Thyroid gland (tissue), 4 donors: ENCODE data around the gene SLC25A1. TPM values are rescaled to one million over a fixed set of nuclear protein-coding genes. Genes with fewer than 3 reads are reported as not detected.

Experiments used
- DNase-seq, 2 donors: peaks; one replicate each; pipeline ENCODE4 v3.0.0-alpha.2; 2019
- H3K27ac ChIP-seq, 3 donors: fragments of 200-600 bp; sonication (generic); 1 replicate in 2 of 3; 2 replicates in 1 of 3; pipeline ENCODE4 v1.5.1; 2016 to 2019; ENCODE audit warnings: mild to moderate bottlenecking in 1 of 3, moderate library complexity in 1 of 3
- H3K27me3 ChIP-seq: fragments of 200-600 bp; sonication (generic); one replicate; pipeline ENCODE4 v1.5.1; 2019
- H3K36me3 ChIP-seq, 2 donors: fragments of 200-600 bp; sonication (generic); one replicate each; pipeline ENCODE4 v1.5.1; 2016 to 2019
- H3K4me1 ChIP-seq, 2 donors: fragments of 200-600 bp; sonication (generic); one replicate each; pipeline ENCODE4 v1.5.1; 2017 to 2019
- H3K4me3 ChIP-seq, 3 donors: fragments of 200-600 bp; sonication (generic); replicated peaks in 1 of 3; 1 replicate in 2 of 3; 2 replicates in 1 of 3; pipeline ENCODE4 v1.5.1; 2016; ENCODE audit warnings: mild to moderate bottlenecking in 1 of 3
- H3K9me3 ChIP-seq: fragments of 200-600 bp; sonication (generic); one replicate; pipeline ENCODE4 v1.5.1; 2017
- POLR2A ChIP-seq, 2 donors: fragments of 450-650 bp; IDR thresholded peaks; one replicate each; pipeline ENCODE4 v1.6.1; 2017; ENCODE audit warnings: antibody characterized with exemption in 2 of 2, mild to moderate bottlenecking in 2 of 2, moderate library complexity in 1 of 2
- WGBS, 2 donors: methylation state at CpG; one replicate each; pipeline ENCODE4 v1.1.5; 2017; 5-methylcytosine and 5-hydroxymethylcytosine counted together
- intact Hi-C: fragments of 100-400 bp; cut with DNase I; formaldehyde crosslinking; loops from one replicate; pipeline ENCODE4 v1.15.1; 2023
- total RNA-seq, 4 donors: library from RNA; depleted of rRNA; stranded (reverse); fragments of >200 nt; gene quantifications; one replicate each; pipeline ENCODE4 v1.2.3, GENCODE V29; 2016
- TF ChIP-seq, protein P1 (sequence below), 6 experiments: fragments of 200-600 bp in 3 of 6; fragments of 450-650 bp in 3 of 6; sonication (generic) in 3 of 6; IDR thresholded peaks; one replicate each; pipeline ENCODE4 v1.5.1; 2016 to 2019; ENCODE audit warnings: antibody characterized with exemption in 6 of 6, mild to moderate bottlenecking in 2 of 6, inconsistent platforms in 1 of 6, moderate library complexity in 1 of 6

SLC25A1 gene
- total RNA-seq, 4 donors from 2014 or later = 38.7 to 79.9 (median 62.1) TPM

DNA sequence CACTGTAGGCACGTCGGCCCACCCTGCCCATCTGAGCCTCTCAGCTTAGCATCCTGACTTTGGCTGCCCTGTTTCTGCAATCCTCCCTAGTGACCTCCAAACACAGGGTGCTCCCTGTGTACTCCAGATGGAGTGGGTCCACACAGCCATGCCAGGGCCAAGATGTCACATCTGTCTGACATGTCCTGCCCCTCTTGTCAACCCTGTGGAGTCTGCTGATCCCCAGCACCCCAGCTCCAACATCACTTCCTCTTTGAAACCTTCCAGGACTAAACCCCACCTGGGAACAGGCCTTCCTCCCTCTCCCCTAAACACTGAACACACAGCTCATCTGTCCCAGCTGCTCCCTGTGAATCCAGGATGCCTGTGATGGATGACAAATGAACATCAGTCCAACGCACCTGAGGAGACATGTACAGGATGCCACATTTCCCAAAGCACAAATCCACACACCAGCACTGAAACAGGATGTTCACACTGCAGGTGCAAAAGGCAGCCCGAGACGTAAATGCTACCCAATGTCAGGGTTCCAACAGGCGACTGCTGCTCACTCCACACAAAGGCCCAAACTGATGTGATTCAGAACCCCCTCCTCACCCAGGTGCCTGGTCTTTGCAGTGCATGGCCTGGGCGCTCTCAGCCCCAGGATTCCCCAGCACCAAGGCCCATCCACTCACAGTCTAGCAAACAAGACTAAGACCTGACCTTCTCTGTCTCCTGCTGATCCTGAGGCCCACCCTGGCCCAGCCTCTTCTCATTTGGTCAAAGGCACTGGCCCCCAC is 49.4 kb downstream of the SLC25A1 start:
- Histone ChIP-seq H3K4me1 (no peaks in the 10 kb centered on the region), H3K36me3 (peaks cover 6 to 7% of the 10 kb centered on the region in 2 donors), H3K4me3 (no peak overlapping the region), H3K27ac (no peak overlapping the region), H3K9me3 (no peaks in the 10 kb centered on the region), H3K27me3 (no peaks in the 10 kb centered on the region)
- 87 to 88% methylated on average over 6 to 7 of the region's 7 CpGs for WGBS, 2 donors
- no peak for TF ChIP-seq POLR2A (IDR thresholded peaks at IDR 0.05)
- TF ChIP-seq, protein P1, sequence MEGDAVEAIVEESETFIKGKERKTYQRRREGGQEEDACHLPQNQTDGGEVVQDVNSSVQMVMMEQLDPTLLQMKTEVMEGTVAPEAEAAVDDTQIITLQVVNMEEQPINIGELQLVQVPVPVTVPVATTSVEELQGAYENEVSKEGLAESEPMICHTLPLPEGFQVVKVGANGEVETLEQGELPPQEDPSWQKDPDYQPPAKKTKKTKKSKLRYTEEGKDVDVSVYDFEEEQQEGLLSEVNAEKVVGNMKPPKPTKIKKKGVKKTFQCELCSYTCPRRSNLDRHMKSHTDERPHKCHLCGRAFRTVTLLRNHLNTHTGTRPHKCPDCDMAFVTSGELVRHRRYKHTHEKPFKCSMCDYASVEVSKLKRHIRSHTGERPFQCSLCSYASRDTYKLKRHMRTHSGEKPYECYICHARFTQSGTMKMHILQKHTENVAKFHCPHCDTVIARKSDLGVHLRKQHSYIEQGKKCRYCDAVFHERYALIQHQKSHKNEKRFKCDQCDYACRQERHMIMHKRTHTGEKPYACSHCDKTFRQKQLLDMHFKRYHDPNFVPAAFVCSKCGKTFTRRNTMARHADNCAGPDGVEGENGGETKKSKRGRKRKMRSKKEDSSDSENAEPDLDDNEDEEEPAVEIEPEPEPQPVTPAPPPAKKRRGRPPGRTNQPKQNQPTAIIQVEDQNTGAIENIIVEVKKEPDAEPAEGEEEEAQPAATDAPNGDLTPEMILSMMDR (IDR thresholded peaks at IDR 0.05) = no peak
- no peak for DNase-seq
- intact Hi-C loops = no loop called here

DNA sequence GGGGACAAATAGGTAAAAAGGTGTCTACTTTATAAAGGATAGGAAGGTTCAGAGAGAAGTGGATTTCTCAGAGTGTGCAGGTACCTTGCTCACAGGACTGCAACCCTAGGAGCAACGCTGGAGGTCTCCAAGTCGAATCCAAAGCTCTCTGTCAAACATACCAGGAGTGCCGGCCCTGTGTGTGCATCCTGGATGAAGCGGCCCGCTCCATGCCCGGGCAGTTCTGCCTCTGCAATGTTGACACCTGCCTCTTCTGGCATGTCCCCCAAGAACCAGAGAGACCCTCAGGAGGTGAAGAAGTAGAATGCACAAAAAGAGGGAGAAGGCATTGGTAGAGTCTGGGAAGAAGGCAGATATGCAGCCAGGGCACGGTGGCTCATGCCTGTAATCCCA is 50.5 kb downstream of the SLC25A1 start:
- no peaks in the 10 kb centered on the region for H3K36me3 ChIP-seq
- no peak for TF ChIP-seq POLR2A (IDR thresholded peaks at IDR 0.05)
- TF ChIP-seq, protein P1 (IDR thresholded peaks at IDR 0.05) = no peak
- H3K27me3 ChIP-seq = no peaks in the 10 kb centered on the region
- no peak overlapping the region for H3K4me3 ChIP-seq
- no peak overlapping the region for H3K27ac ChIP-seq
- H3K4me1 ChIP-seq = peaks cover 0 to 2% of the 10 kb centered on the region in 2 donors
- 81 to 97% methylated on average over 7 of the region's 7 CpGs for WGBS, 2 donors
- no peaks in the 10 kb centered on the region for H3K9me3 ChIP-seq
- no peak for DNase-seq
- intact Hi-C loops = no loop called here

DNA sequence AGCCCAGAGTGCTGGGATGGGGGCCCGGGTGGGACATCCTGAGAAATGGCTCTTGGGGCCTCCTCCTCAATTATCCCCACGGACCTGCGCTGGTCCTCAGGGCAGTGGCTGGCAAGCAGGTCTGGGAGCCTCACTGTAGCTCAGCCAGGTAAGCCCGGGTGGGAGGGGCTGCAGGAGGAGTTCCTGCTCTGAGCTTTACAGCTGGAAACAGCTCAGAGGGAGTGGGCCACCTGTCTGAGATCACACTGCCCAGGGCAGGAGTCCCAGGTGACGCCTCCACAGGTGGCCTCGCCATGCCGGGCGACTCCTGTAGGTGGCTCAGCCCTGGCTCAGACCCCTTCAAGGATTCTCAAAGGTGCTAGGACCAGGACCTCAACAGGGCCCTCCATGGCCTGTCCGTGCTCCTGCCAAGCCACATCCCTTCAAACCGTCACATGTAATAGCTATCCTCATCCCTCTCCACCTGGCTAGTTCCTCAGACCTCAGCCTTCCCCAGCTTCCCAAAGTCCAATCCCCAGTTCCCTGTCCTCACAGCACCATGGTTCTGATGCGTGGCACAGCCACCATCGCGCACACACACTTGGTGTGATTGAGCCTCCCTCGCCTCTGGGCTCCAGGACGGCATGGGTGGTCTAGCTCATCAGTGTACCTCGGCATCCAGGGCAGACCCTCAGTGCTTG is 51.1 kb downstream of the SLC25A1 start:
- H3K27ac ChIP-seq = no peak overlapping the region
- intact Hi-C loops = no loop called here
- no peak for TF ChIP-seq POLR2A (IDR thresholded peaks at IDR 0.05)
- 91 to 94% methylated on average over 10 to 12 of the region's 16 CpGs for WGBS, 2 donors
- H3K27me3 ChIP-seq = no peaks in the 10 kb centered on the region
- H3K4me3 ChIP-seq = no peak overlapping the region
- no peak for DNase-seq
- no peaks in the 10 kb centered on the region for H3K9me3 ChIP-seq
- no peaks in the 10 kb centered on the region for H3K36me3 ChIP-seq
- peaks cover 4 to 6% of the 10 kb centered on the region in 2 donors for H3K4me1 ChIP-seq

DNA sequence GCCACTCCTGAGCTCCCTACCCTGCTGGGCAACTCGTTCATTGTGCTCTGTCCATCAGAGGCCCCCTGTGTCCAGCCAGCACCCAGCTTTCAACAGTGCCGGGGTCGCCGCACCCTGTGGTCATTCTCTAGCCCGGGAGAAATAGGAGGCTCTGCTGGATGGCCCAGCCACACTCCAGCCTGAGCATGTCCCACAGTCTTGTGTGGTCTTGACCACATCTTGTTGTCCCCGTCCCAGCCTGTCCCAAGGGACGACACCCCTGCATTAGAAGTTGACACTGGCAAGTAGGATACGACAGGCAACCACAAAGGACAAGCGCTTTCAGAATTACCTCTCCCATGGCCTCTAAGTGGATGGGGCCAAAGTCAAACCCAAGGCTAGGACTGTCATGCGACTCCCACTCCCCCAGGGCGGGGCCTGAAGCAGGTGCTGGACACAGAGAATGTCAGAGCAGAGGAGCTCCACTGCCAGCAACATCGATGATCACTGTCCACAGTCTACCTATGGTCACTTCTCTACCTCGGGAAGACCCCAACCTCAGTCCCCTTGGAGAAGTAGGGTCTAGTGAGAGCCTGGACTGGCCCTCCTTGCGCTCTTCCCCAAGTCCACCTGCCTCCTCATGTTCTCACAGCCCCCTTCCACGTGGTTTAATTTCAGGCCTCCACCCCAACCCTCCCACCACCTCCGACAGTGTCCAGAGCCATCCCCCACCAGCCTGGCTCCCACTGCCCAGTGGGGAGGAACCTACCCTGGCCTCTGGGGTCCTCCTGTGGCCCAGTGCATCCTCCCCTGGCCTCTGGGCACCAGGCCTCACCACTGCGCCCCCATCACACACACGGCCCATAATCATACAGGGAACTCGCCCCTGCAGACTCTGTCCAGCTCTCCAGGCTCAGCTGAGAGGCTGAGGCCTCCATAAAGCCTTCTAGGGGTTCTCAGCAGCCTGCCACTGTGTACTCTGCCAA is 51.9 kb downstream of the SLC25A1 start:
- no peak for TF ChIP-seq POLR2A (IDR thresholded peaks at IDR 0.05)
- TF ChIP-seq, protein P1 (IDR thresholded peaks at IDR 0.05) = no peak
- no peak for DNase-seq
- H3K4me1 ChIP-seq = peaks cover 4 to 6% of the 10 kb centered on the region in 2 donors
- intact Hi-C loops = no loop called here
- WGBS, 2 donors = 88 to 91% methylated on average over 17 to 18 of the region's 19 CpGs
- H3K27me3 ChIP-seq = no peaks in the 10 kb centered on the region
- H3K9me3 ChIP-seq = no peaks in the 10 kb centered on the region
- no peak overlapping the region for H3K4me3 ChIP-seq
- H3K36me3 ChIP-seq = no peaks in the 10 kb centered on the region
- no peak overlapping the region for H3K27ac ChIP-seq

Other genes starting within 250 kb of the SLC25A1 start
- gene PRODH, start 242.4 kb downstream of the SLC25A1 start, total RNA-seq = 10 to 100 TPM in 1 of 4 donors, 1 to 10 TPM in 3; 1.6 to 10.2 (median 5.2) TPM
- gene DGCR2, start 56.3 kb downstream of the SLC25A1 start, total RNA-seq = 100 to 1,000 TPM in 1 of 4 donors, 10 to 100 TPM in 3; 49.3 to 106 (median 86.9) TPM
- gene TSSK2, start 47.4 kb downstream of the SLC25A1 start, total RNA-seq = under 1 TPM in 3 of 4 donors, not detected in 1; 0.59 to 0.94 (median 0.78) TPM
- 10 to 100 TPM; 12.1 to 17.7 (median 15.0) TPM for gene ESS2, start 34.1 kb downstream of the SLC25A1 start, total RNA-seq
- not detected for gene GSC2, start 28.4 kb downstream of the SLC25A1 start, total RNA-seq
- gene CLTCL1, start 113.0 kb upstream of the SLC25A1 start, total RNA-seq = 10 to 100 TPM in 3 of 4 donors, 1 to 10 TPM in 1; 8.5 to 19.2 (median 12.8) TPM